Brain microvascular endothelial cell (primary cell): ENCODE measurements around the gene DPEP1.

Source experiments
- DNase-seq: peaks from one replicate; pipeline ENCODE4 v3.0.0-alpha.2; 2020
- H3K27ac ChIP-seq: fragments of 250-450 bp; sonication (Bioruptor Pico); 2 replicates; pipeline ENCODE4 v1.5.1; 2020; ENCODE audit warnings: mild to moderate bottlenecking, moderate library complexity
- H3K27me3 ChIP-seq: fragments of 250-450 bp; sonication (Bioruptor Pico); replicated peaks from 2 replicates; pipeline ENCODE4 v1.5.1; 2020; ENCODE audit warnings: mild to moderate bottlenecking
- H3K36me3 ChIP-seq: fragments of 250-450 bp; sonication (Bioruptor Pico); replicated peaks from 2 replicates; pipeline ENCODE4 v1.5.1; 2020; ENCODE audit warnings: mild to moderate bottlenecking
- H3K4me3 ChIP-seq: 2 replicates; pipeline ENCODE4 v1.5.1; 2011; ENCODE audit warnings: low read depth, mild to moderate bottlenecking, control low read depth, low read length, moderate library complexity
- CTCF ChIP-seq: IDR thresholded peaks from 2 replicates; pipeline ENCODE4 v1.5.1; 2011; ENCODE audit warnings: low read depth, mild to moderate bottlenecking, moderate library complexity, low read length, control low read depth, inconsistent platforms; ENCODE audit errors: missing control alignments
- in situ Hi-C: cut with HindIII; loops from 2 replicates; pipeline ENCODE4 v1.10.0; 2017; ENCODE audit warnings: low sequenced_read_pairs, low pct_ligation_motif_present

DPEP1 gene

GRCh38 chr16:89613954-89614459 lies 565 bp downstream of the DPEP1 start:
- no peaks in the 10 kb centered on the region for H3K27me3 ChIP-seq
- no peaks in the 10 kb centered on the region for H3K36me3 ChIP-seq
- no peak for DNase-seq
- no peak for TF ChIP-seq CTCF
- no peak overlapping the region for H3K4me3 ChIP-seq
- in situ Hi-C loops = no loop called here
- H3K27ac ChIP-seq = no peak overlapping the region

- no peak for TF ChIP-seq CTCF
Measured at GRCh38 chr16:89615176-89615575, 1.7 kb downstream of the DPEP1 start.

GRCh38 chr16:89615596-89616090 lies 2.2 kb downstream of the DPEP1 start:
- Histone ChIP-seq H3K36me3 (no peaks in the 10 kb centered on the region), H3K27ac (no peak overlapping the region), H3K27me3 (no peaks in the 10 kb centered on the region), H3K4me3 (no peak overlapping the region)
- TF ChIP-seq CTCF = peak; percentile 84
- in situ Hi-C loops = no loop called here
- DNase-seq = no peak

More at GRCh38 chr16:89615176-89615575, 1.7 kb downstream of the DPEP1 start:
- H3K27ac ChIP-seq = no peak overlapping the region
- H3K4me3 ChIP-seq = no peak overlapping the region
- no peaks in the 10 kb centered on the region for H3K36me3 ChIP-seq
- no peak for DNase-seq
- H3K27me3 ChIP-seq = no peaks in the 10 kb centered on the region
- in situ Hi-C loops = no loop called here

GRCh38 chr16:89616623-89617022 lies 3.2 kb downstream of the DPEP1 start:
- H3K27me3 ChIP-seq = no peaks in the 10 kb centered on the region
- no peak overlapping the region for H3K4me3 ChIP-seq
- no peak for DNase-seq
- H3K27ac ChIP-seq = no peak overlapping the region
- no peaks in the 10 kb centered on the region for H3K36me3 ChIP-seq
- TF ChIP-seq CTCF = no peak
- in situ Hi-C loops = no loop called here

- no peak for TF ChIP-seq CTCF
- in situ Hi-C loops = no loop called here
Measured at GRCh38 chr16:89617036-89617435, 3.6 kb downstream of the DPEP1 start.

More at GRCh38 chr16:89617036-89617435, 3.6 kb downstream of the DPEP1 start:
- Histone ChIP-seq H3K36me3 (no peaks in the 10 kb centered on the region), H3K27me3 (no peaks in the 10 kb centered on the region), H3K27ac (no peak overlapping the region), H3K4me3 (no peak overlapping the region)
- no peak for DNase-seq
